ENCODE data around the gene PARD3.
"Not testable (repeated sequence)": the region's sequence is repeated elsewhere in the genome, so short reads cannot be mapped to it uniquely, and the experiment has no call there.

PARD3 gene

DNA sequence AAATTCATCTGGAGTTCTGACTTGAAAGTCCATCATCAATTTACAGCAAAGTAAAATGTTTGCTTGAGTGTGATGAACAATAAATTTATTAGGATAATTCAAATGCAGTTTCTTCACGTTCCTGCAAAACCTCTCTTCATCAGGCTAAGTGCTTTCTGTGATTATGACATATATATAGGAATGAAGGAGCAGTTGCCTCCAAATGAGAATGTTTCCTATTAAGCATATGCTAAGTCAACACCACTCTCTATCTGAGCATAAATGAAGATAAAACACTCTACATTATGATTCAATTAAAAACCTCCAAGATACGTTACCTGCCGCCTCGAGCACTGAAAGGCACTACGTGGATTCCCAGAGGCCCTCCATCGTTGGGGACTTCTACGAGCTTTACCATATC, 416.1 kb downstream of the PARD3 start:
- H3K9ac ChIP-seq = no peak overlapping the region
- TF ChIP-seq, protein P1, sequence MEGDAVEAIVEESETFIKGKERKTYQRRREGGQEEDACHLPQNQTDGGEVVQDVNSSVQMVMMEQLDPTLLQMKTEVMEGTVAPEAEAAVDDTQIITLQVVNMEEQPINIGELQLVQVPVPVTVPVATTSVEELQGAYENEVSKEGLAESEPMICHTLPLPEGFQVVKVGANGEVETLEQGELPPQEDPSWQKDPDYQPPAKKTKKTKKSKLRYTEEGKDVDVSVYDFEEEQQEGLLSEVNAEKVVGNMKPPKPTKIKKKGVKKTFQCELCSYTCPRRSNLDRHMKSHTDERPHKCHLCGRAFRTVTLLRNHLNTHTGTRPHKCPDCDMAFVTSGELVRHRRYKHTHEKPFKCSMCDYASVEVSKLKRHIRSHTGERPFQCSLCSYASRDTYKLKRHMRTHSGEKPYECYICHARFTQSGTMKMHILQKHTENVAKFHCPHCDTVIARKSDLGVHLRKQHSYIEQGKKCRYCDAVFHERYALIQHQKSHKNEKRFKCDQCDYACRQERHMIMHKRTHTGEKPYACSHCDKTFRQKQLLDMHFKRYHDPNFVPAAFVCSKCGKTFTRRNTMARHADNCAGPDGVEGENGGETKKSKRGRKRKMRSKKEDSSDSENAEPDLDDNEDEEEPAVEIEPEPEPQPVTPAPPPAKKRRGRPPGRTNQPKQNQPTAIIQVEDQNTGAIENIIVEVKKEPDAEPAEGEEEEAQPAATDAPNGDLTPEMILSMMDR (IDR thresholded peaks at IDR 0.05) = no peak
- no peak overlapping the region for H3K4me3 ChIP-seq (ENCODE audit: low read depth, low read length)
- H3K27ac ChIP-seq = no peak overlapping the region
- H3K4me2 ChIP-seq (ENCODE audit: low read length) = no peak overlapping the region
- H3K36me3 ChIP-seq (ENCODE audit: control insufficient read depth, insufficient read depth, low read length) = no peaks in the 10 kb centered on the region
- no peaks in the 10 kb centered on the region for H3K9me3 ChIP-seq (ENCODE audit: control insufficient read depth, low read length)
- no peaks in the 10 kb centered on the region for H3K27me3 ChIP-seq (ENCODE audit: control insufficient read depth, insufficient read depth, low read length)
- no peak overlapping the region for H2AFZ ChIP-seq
- H3K79me2 ChIP-seq = no peaks in the 10 kb centered on the region
- no peaks in the 10 kb centered on the region for H3K4me1 ChIP-seq

DNA sequence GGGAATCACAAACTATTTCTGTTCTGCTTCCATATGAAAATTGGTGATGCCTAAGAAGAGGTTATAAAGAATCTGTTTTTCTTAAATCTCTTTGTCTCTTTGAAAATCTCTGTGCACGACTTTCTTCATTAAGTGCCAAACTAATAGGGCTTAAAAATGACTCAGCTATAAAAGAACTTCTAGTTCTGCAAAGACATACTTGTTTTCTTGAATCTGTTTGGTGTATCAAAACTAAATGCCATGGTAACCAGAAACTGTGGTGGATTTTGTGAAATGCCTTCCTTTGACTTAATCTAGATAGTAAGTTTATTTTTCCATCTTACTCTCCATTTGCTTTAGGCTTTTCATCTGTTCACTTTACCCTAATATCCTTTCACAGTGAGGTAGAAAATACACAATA, 417.8 kb downstream of the PARD3 start:
- TF ChIP-seq, protein P1 (IDR thresholded peaks at IDR 0.05) = no peak
- Histone ChIP-seq H3K9me3 (ENCODE audit: control insufficient read depth, low read length) (no peaks in the 10 kb centered on the region), H2AFZ (no peak overlapping the region), H3K4me3 (ENCODE audit: low read depth, low read length) (no peak overlapping the region), H3K9ac (no peak overlapping the region), H3K4me1 (no peaks in the 10 kb centered on the region), H3K27me3 (ENCODE audit: control insufficient read depth, insufficient read depth, low read length) (no peaks in the 10 kb centered on the region), H3K4me2 (ENCODE audit: low read length) (no peak overlapping the region), H3K27ac (no peak overlapping the region), H3K79me2 (no peaks in the 10 kb centered on the region), H3K36me3 (ENCODE audit: control insufficient read depth, insufficient read depth, low read length) (no peaks in the 10 kb centered on the region)

DNA sequence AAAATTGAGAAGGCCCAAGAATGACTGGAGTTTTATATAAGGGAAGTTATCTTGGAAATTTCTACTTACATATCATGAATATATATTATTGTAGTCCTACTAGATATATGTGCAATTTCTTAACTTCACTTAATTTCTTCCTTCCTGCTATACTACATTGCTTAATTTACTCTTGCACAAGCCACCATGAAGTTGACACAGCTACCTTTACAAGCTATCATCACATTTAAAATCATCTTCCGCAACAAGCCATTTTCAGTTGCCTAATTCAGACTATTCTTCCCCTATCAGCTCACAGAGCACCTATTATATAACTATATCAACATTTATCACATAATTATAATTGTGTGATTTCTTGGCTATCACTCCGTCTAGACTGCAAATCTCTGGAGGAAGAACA, 418.4 kb downstream of the PARD3 start:
- Histone ChIP-seq H2AFZ (no peak overlapping the region), H3K27ac (no peak overlapping the region), H3K27me3 (ENCODE audit: control insufficient read depth, insufficient read depth, low read length) (no peaks in the 10 kb centered on the region), H3K79me2 (no peaks in the 10 kb centered on the region), H3K36me3 (ENCODE audit: control insufficient read depth, insufficient read depth, low read length) (no peaks in the 10 kb centered on the region), H3K4me3 (ENCODE audit: low read depth, low read length) (no peak overlapping the region), H3K9me3 (ENCODE audit: control insufficient read depth, low read length) (no peaks in the 10 kb centered on the region), H3K9ac (no peak overlapping the region), H3K4me2 (ENCODE audit: low read length) (no peak overlapping the region), H3K4me1 (no peaks in the 10 kb centered on the region)
- TF ChIP-seq, protein P1 (IDR thresholded peaks at IDR 0.05) = no peak

DNA sequence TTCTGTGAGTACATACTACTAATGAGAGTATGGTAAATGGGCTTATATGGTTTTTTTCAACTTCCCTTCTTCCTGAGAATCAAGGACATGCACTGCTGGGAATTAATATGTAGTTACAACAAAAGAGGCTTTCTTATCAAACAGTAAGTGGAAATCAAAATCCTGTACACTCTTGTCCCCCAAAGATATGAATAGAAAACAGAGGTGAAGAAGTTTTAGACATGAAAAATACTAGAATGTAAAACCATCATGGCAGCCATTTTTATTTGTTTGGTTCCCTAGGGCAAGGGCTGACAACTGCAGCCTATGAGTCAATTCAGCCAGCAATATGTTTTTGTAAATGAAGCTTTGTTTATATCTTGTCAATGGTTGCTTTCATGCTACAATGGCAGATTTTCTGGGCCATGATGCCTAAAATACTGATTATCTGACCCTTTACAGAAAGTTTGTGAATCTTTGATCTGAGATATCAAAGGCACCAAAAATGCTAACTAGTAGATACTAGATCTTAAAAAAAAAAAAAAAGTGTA, 422.4 kb downstream of the PARD3 start:
- no peak overlapping the region for H3K9ac ChIP-seq
- H3K36me3 ChIP-seq (ENCODE audit: control insufficient read depth, insufficient read depth, low read length) = no peaks in the 10 kb centered on the region
- no peaks in the 10 kb centered on the region for H3K79me2 ChIP-seq
- H3K4me2 ChIP-seq (ENCODE audit: low read length) = no peak overlapping the region
- no peak overlapping the region for H3K27ac ChIP-seq
- H3K4me1 ChIP-seq = no peaks in the 10 kb centered on the region
- no peak overlapping the region for H2AFZ ChIP-seq
- no peaks in the 10 kb centered on the region for H3K27me3 ChIP-seq (ENCODE audit: control insufficient read depth, insufficient read depth, low read length)
- no peaks in the 10 kb centered on the region for H3K9me3 ChIP-seq (ENCODE audit: control insufficient read depth, low read length)
- TF ChIP-seq, protein P1 (IDR thresholded peaks at IDR 0.05) = no peak
- H3K4me3 ChIP-seq (ENCODE audit: low read depth, low read length) = no peak overlapping the region

DNA sequence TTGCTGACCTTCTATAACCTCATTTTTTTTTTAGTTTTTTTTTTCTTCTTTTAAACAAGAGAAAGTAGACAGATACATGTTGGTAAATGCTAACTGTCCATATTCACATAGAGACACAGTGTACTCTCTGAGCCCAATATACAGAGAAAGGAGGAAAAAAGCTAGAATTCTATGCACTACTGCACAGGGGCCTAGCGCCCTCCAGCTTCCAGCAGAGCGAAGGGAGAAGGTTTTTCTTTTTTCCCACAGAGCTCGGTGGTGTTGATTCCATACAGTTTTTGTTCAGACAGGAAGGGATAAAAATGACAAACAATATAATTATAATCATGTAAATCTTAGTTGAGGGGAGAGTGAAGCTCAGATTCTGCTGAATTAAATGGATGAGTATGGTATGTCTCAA, 423.9 kb downstream of the PARD3 start:
- H3K9ac ChIP-seq; H3K9me3 ChIP-seq (ENCODE audit: control insufficient read depth, low read length); H2AFZ ChIP-seq; H3K36me3 ChIP-seq (ENCODE audit: control insufficient read depth, insufficient read depth, low read length); H3K27ac ChIP-seq; H3K4me3 ChIP-seq (ENCODE audit: low read depth, low read length); H3K79me2 ChIP-seq; H3K4me2 ChIP-seq (ENCODE audit: low read length); H3K4me1 ChIP-seq; H3K27me3 ChIP-seq (ENCODE audit: control insufficient read depth, insufficient read depth, low read length): not testable (repeated sequence)
- TF ChIP-seq, protein P1 (IDR thresholded peaks at IDR 0.05) = peak; percentile 7

All from parathyroid adenoma (tissue), 2 donors.